T1000 (cell line): Measurements from ENCODE around the gene ERI3.
"Not testable (repeated sequence)": the region's sequence is repeated elsewhere in the genome, so short reads cannot be mapped to it uniquely, and the experiment has no call there.

Experiments used
- DNase-seq: peaks from one replicate; lab custom pipeline; 2025; ENCODE audit warnings: mixed read lengths; lab: John Stamatoyannopoulos, UW

ERI3 gene

DNA sequence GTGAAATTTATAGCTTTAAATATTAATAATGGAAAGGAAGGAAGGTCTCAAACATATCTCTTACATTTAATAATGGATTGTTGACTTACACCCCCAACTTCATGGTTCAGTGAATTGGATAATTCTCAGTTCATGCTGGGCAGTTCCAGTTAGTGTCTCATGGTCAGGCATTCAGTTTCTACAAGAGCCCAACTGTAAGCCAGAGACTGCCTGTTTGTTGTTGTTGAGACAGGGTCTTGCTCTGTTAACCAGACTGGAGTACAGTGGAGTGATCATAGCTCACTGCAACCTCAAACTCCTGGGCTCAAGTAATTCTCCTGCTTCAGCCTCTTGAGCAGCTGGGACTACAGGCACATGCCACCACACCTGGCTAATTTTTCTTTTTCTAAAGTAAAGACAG is 146.8 kb downstream of the ERI3 start:
- no peak for DNase-seq

GRCh38 chr1:44206545-44206944 is 148.5 kb downstream of the ERI3 start:
- DNase-seq: not testable (repeated sequence)

DNA sequence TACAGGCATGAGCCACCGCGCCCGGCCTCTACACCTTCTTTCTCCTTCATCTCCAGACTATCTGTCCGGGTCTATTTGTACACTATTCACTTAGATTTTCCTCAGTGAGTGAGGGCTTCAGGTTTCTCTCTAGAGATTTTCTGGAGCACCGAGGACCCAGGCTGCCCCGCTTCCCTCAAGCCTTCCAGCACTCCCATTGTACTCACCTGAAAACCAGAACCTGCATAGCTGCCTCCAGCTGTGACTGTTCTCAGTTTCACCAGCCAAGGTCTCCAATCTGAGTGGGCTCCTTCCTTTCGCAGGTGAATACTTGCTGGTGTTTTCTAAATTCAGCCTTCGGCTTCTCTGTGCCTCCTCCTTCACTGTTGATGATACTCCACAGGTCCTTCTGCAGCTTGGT is 154.7 kb downstream of the ERI3 start:
- no peak for DNase-seq

DNA sequence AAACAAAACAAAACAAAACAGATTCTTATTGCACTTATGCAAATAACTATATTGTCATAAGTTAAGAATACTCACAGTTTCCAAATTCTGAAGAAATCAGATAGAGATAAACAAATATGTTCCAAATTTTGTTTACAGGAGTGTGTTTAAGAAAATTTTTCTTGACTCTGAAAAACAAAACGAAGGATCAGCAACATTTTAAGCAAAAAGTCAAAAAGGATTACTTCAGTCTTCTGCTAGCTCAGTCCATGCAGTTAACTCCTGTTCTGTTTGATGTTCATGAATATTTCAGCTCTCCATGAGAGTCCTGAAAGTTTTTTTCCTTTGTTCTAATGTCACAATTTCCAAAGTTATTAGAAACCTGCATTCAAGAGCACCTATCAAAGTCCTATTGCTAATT is 180.4 kb downstream of the ERI3 start:
- no peak for DNase-seq
